ENCODE measurements around the gene SLC6A19.
"Not testable (repeated sequence)": the region's sequence is repeated elsewhere in the genome, so short reads cannot be mapped to it uniquely, and the experiment has no call there.

Gene SLC6A19

GRCh38 chr5:1247811-1248210, 46.4 kb downstream of the SLC6A19 start:
- DNase-seq: no peak

GRCh38 chr5:1249366-1250280, 48.2 kb downstream of the SLC6A19 start:
- no peak for DNase-seq

DNA sequence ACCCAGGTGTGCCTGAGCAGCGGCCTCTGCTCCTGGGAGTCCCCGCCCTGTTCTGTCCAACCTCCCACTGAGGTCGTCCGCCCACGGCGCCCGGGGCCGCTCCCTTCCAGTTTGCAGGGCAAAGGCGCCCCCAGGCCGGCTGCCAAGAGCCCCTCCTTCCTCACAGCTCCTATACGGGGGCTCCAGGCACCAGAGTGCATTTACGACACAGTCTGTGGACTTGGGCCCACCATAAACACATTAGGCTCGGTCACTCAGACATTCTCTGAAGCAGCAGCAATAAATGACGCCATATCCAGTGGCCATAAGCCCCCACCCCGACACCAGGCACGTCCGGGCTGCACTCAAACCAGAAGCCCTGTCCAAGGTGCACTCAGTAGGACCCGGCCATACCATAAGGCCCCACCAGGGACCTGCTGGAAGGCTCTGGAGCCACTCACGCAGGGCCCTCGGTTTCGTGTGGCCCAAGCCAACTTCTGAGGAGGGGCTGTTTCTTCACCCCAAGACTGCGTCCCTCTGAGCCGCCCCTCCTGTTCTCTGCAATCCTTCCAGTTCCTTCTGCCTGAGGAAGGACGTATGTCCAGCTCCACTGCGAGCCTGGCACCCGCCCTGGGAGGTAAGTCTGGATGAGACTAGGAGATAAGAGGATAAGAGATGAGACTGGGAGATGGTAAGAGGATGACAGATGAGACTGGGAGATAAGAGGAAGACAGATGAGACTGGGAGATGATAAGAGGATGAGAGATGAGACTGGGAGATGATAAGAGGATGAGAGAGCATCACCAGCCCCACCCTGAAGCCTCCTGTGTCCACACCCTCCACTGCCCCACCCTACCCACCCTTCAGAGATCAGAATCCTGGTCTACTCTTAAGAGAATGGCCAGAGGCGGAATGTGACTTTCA, 50.5 kb downstream of the SLC6A19 start:
- DNase-seq: no peak

GRCh38 chr5:1252681-1253080, 51.3 kb downstream of the SLC6A19 start:
- no peak for DNase-seq

- no peak for DNase-seq
These were observed 52.2 kb downstream of the SLC6A19 start for GRCh38 chr5:1253456-1254105.

DNA sequence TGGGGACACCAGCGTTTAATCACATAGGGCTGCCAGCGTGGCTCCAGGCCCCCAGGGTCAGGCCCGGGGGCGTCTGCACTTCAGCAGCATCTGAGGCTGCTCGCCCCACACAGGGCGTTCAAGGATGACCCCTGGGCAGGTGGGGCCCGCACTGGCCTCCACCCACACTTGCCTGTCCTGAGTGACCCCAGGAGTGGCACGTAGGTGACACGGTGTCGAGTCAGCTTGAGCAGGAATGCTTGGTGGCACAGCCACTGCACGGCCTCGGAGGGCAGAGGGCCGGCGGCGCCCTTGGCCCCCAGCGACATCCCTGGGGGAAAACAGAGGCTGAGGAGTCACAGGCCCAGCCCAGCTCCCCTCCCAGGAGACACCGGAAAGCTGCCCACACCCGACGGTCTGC, 52.8 kb downstream of the SLC6A19 start:
- no peak for DNase-seq

GRCh38 chr5:1255081-1255561, 53.7 kb downstream of the SLC6A19 start:
- DNase-seq: no peak

GRCh38 chr5:1256776-1257175, 55.4 kb downstream of the SLC6A19 start:
- DNase-seq: no peak

GRCh38 chr5:1257363-1257762, 56.0 kb downstream of the SLC6A19 start:
- DNase-seq: no peak

DNA sequence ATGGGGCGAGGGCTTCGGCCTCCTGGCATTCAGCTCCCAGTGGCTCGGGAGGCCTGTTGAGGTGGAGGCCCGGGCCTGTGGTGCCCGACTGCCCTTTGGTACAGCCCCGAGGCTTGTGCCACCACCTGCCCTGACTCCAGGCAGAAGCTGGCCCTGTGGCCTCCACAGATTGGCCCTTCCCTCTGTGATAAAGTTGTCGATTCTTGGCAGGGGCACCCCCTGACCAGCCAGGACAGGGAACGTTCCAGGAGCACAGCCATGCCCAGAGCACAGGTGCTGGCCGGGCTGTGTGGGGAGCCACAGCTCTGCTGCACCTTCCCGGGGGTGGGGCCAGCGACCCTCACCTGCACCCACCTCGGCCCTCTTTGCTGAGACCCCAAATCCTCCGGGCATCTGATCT, 56.4 kb downstream of the SLC6A19 start:
- DNase-seq: no peak

DNA sequence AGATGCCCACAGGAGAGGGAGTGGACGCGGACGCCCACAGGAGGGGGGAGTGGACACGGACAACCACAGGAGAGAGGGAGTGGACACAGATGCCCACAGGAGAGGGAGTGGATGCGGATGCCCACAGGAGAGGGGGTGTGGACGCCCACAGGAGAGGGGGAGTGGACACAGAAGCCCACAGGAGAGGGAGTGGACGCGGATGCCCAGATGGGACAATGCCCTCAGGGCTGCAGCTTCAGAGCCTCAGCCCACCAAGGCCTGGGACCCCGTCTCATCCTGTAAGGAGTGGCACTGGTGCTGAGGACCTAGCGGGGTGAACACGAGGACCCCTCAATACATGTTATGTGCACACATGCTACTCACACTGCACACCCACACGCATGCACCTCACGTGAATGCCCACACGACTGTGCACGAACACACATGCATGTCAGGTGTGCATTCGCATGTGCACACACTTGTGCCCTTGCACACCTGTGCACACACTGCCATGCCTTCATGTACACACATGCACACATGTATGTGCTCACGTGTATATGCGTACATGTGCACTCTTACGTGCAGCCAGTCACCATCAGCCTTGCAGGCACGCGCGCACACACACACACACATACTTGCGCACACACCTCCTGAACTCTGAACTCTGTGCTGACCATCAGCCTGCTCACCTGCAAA, 58.5 kb downstream of the SLC6A19 start:
- no peak for DNase-seq

GRCh38 chr5:1261643-1262042, 60.2 kb downstream of the SLC6A19 start:
- no peak for DNase-seq

GRCh38 chr5:1262381-1262780, 61.0 kb downstream of the SLC6A19 start:
- no peak for DNase-seq

GRCh38 chr5:1264211-1264610, 62.8 kb downstream of the SLC6A19 start:
- DNase-seq: no peak

DNA sequence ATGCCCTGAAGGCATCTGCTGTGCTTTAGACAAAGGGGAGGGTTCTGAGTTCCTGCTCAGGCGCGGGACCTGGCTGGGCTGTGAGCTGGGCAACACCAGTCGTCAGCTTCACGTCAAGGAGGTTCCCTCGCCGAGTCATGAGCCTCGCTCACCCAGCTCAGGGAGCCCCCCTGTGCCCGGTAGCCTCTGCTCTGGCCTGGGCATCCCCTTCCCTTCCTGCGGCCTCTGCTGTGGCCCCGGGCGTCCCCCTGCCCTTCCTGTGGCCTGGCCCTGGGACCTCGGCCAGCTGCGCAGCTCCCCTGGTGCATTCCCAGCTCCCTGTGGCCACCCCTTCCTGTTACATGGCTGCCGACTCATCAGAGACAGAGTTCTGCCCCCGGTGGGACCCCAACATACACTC, 63.6 kb downstream of the SLC6A19 start:
- no peak for DNase-seq

- DNase-seq: no peak
These were observed 64.4 kb downstream of the SLC6A19 start for GRCh38 chr5:1265461-1266455.

DNA sequence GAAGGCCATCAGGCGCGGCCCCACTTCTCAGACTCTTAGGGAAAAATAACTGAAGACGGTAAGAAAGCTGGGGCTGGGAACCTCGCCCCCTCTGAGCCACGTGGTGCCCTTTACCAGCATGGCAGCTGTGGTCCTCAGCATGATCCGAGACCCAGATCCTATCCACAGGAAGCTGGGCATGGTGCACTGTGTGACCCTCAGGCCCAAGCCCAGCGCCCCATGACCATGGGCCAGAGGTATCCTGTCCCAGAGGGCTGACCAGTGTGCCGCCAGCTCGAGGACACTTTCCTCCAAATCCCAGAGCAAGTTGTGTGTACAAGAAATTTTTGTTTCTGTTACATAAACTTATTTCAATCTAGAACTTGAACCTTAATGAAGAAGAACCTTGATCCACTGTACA, 65.4 kb downstream of the SLC6A19 start:
- DNase-seq: no peak

DNA sequence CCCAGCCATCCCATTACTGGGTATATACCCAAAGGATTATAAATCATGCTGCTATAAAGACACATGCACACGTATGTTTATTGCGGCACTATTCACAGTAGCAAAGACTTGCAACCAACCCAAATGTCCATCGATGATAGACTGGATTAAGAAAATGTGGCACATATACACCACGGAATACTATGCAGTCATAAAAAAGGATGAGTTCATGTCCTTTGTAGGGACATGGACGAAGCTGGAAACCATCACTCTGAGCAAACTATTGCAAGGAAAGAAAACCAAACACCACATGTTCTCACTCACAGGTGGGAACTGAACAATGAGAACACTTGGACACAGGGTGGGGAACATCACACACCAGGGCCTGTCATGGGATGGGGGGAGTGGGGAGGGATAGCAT, 66.1 kb downstream of the SLC6A19 start:
- not testable (repeated sequence) for DNase-seq

DNA sequence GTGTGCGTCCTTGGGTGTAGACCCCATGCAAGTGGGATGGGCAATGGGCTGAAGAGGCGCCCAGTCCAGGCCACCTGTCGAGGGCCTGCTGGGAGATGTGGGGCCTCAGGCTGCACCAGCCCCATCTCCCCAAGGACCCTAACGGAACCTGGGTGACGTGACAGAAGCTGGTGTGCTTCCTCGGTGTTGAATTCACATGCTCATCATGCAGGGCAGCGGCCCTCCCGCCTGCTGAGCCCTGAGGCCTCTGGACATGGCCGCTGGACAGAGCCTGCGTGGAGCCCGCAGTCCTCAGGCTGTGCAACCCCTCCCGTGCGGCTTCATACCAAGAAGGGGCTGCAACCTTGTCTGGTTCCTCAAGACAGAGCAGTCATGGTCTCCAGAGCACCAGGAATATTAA, 66.7 kb downstream of the SLC6A19 start:
- DNase-seq: no peak

DNA sequence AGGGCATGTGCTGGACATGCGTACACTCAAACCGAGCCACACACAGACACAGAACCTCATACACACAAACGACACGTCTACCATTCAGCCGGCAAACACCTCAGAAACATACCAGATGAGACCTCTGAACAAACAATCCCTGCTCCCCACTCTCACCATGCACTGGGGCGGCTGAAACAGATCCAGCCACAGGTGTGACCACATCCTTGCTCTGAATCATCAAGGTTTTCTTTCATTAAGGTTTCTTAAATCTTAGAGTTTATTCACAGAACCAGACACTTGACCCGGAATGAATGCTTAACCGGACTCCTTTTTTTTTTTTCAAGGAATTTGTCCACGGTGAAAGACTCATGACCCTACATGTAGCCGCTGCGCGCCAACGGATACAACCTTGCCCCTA, 67.3 kb downstream of the SLC6A19 start:
- DNase-seq: no peak

- no peak for DNase-seq
These were observed 69.0 kb downstream of the SLC6A19 start for GRCh38 chr5:1270426-1270825.

Measured in left hindlimb (tissue), 1 donor.